Measurements from ENCODE around the gene MLEC.
A peak's percentile ranks its signal among the peaks of the same experiment; 100 is the strongest.
"Not testable (repeated sequence)": the region's sequence is repeated elsewhere in the genome, so short reads cannot be mapped to it uniquely, and the experiment has no call there.

The MLEC gene

GRCh38 chr12:120663741-120664140, 23.2 kb upstream of the MLEC start:
- Histone ChIP-seq H3K9me3 (ENCODE audit: severe bottlenecking) (no peaks in the 10 kb centered on the region), H3K27me3 (ENCODE audit: insufficient read depth, poor library complexity, severe bottlenecking) (no peaks in the 10 kb centered on the region), H3K36me3 (ENCODE audit: low read depth) (no peaks in the 10 kb centered on the region), H3K27ac (ENCODE audit: poor library complexity, severe bottlenecking) (no peak overlapping the region), H3K4me3 (ENCODE audit: severe bottlenecking) (no peak overlapping the region), H3K4me1 (ENCODE audit: insufficient read depth, poor library complexity, severe bottlenecking) (no peaks in the 10 kb centered on the region)
- DNase-seq (ENCODE audit: low spot score) (no peak), ATAC-seq (ENCODE audit: low read depth) (no peak)
- no peak for TF ChIP-seq CTCF (IDR thresholded peaks at IDR 0.05; ENCODE audit: poor library complexity, severe bottlenecking)

- Histone ChIP-seq H3K36me3 (ENCODE audit: low read depth) (no peaks in the 10 kb centered on the region), H3K27me3 (ENCODE audit: insufficient read depth, poor library complexity, severe bottlenecking) (no peaks in the 10 kb centered on the region), H3K9me3 (ENCODE audit: severe bottlenecking) (no peaks in the 10 kb centered on the region), H3K4me1 (ENCODE audit: insufficient read depth, poor library complexity, severe bottlenecking) (no peaks in the 10 kb centered on the region), H3K4me3 (ENCODE audit: severe bottlenecking) (no peak overlapping the region), H3K27ac (ENCODE audit: poor library complexity, severe bottlenecking) (no peak overlapping the region)
- no peak for ATAC-seq (ENCODE audit: low read depth)
- no peak for DNase-seq (ENCODE audit: low spot score)
- TF ChIP-seq CTCF (IDR thresholded peaks at IDR 0.05; ENCODE audit: poor library complexity, severe bottlenecking) = no peak
Observed at GRCh38 chr12:120666571-120667390, 20.2 kb upstream of the MLEC start.

GRCh38 chr12:120668091-120668867, 18.7 kb upstream of the MLEC start:
- no peak for ATAC-seq (ENCODE audit: low read depth)
- Histone ChIP-seq H3K4me1 (ENCODE audit: insufficient read depth, poor library complexity, severe bottlenecking) (no peaks in the 10 kb centered on the region), H3K27me3 (ENCODE audit: insufficient read depth, poor library complexity, severe bottlenecking) (no peaks in the 10 kb centered on the region), H3K36me3 (ENCODE audit: low read depth) (no peaks in the 10 kb centered on the region), H3K27ac (ENCODE audit: poor library complexity, severe bottlenecking) (no peak overlapping the region), H3K4me3 (ENCODE audit: severe bottlenecking) (no peak overlapping the region), H3K9me3 (ENCODE audit: severe bottlenecking) (no peaks in the 10 kb centered on the region)
- no peak for TF ChIP-seq CTCF (IDR thresholded peaks at IDR 0.05; ENCODE audit: poor library complexity, severe bottlenecking)
- DNase-seq (ENCODE audit: low spot score) = no peak

GRCh38 chr12:120668868-120669840, 17.8 kb upstream of the MLEC start:
- Histone ChIP-seq H3K4me1 (ENCODE audit: insufficient read depth, poor library complexity, severe bottlenecking) (no peaks in the 10 kb centered on the region), H3K27me3 (ENCODE audit: insufficient read depth, poor library complexity, severe bottlenecking) (no peaks in the 10 kb centered on the region), H3K27ac (ENCODE audit: poor library complexity, severe bottlenecking) (no peak overlapping the region), H3K4me3 (ENCODE audit: severe bottlenecking) (no peak overlapping the region), H3K36me3 (ENCODE audit: low read depth) (no peaks in the 10 kb centered on the region), H3K9me3 (ENCODE audit: severe bottlenecking) (no peaks in the 10 kb centered on the region)
- no peak for TF ChIP-seq CTCF (IDR thresholded peaks at IDR 0.05; ENCODE audit: poor library complexity, severe bottlenecking)
- no peak for DNase-seq (ENCODE audit: low spot score)
- peak; percentile 49 for ATAC-seq (ENCODE audit: low read depth)

- not testable (repeated sequence) for H3K9me3 ChIP-seq (ENCODE audit: severe bottlenecking); ATAC-seq (ENCODE audit: low read depth); H3K27ac ChIP-seq (ENCODE audit: poor library complexity, severe bottlenecking); H3K36me3 ChIP-seq (ENCODE audit: low read depth); H3K4me3 ChIP-seq (ENCODE audit: severe bottlenecking); H3K4me1 ChIP-seq (ENCODE audit: insufficient read depth, poor library complexity, severe bottlenecking); DNase-seq (ENCODE audit: low spot score); H3K27me3 ChIP-seq (ENCODE audit: insufficient read depth, poor library complexity, severe bottlenecking)
Observed at GRCh38 chr12:120670237-120670636, 16.7 kb upstream of the MLEC start.
